GM12878 (cell line): ENCODE measurements around the gene CSF2. TPM values are rescaled to one million over a fixed set of nuclear protein-coding genes. Genes with fewer than 3 reads are reported as not detected.

Experiments
- ATAC-seq: fragments of 200-7000 bp; cut with Tn5 transposase; 3 replicates; pipeline ENCODE4 v1.9.1; 2020; ENCODE audit warnings: mild to moderate bottlenecking, moderate library complexity
- BruUV-seq: library from RNA; stranded (reverse); fragments of 400-500 nt; replicated peaks from 2 replicates; lab custom pipeline; 2021; lab: Mats Ljungman, UMichigan
- CTCF ChIA-PET: fragments of 300-600 bp; sonication (Branson Sonifier 250); formaldehyde crosslinking; extraction: SDS; loops from one replicate; lab custom pipeline; 2021; ENCODE audit warnings: inconsistent platforms; lab: Yijun Ruan, JAX
- POLR2A ChIA-PET: fragments of 350-600 bp; formaldehyde crosslinking; extraction: SDS; loops from one replicate; lab custom pipeline; 2021; ENCODE audit warnings: inconsistent platforms; lab: Charles Lee
- RAD21 ChIA-PET: fragments of 300-600 bp; sonication (Branson Sonifier 250); formaldehyde crosslinking; loops from one replicate; lab custom pipeline; 2023; ENCODE audit warnings: antibody characterized with exemption; ENCODE audit not compliant: unreplicated experiment; lab: Charles Lee
- SMC1A ChIA-PET: fragments of 300-600 bp; sonication (Branson Sonifier 250); formaldehyde crosslinking; loops from one replicate; lab custom pipeline; 2023; ENCODE audit not compliant: unreplicated experiment, uncharacterized antibody; lab: Charles Lee
- DNase-seq: peaks from one replicate; pipeline ENCODE4 v3.0.0-alpha.2; 2011; ENCODE audit warnings: low read depth, low spot score
- FAIRE-seq: peaks from 3 replicates; lab custom pipeline; 2011; peaks lifted over from hg19 to GRCh38; lab: Jason Lieb, UNC
- H2AFZ ChIP-seq: 2 replicates; pipeline ENCODE4 v1.6.0; 2011; ENCODE audit warnings: low read depth, low read length, control low read depth; ENCODE audit not compliant: control insufficient read depth
- H3K27ac ChIP-seq: 2 replicates; pipeline ENCODE4 v1.5.1; 2011; ENCODE audit warnings: control low read depth; ENCODE audit not compliant: control insufficient read depth, insufficient read depth
- H3K27me3 ChIP-seq, 2 experiments: replicated peaks in 1 of 2; 2 replicates each; pipeline versions ENCODE4 v1.6.0 to v1.6.1; 2011; ENCODE audit warnings: low read length in 1 of 2; ENCODE audit not compliant: control insufficient read depth in 2 of 2, insufficient read depth in 2 of 2
- H3K36me3 ChIP-seq, 2 experiments: 2 replicates each; pipeline ENCODE4 v1.5.1; 2011; ENCODE audit warnings: low read length in 1 of 2; ENCODE audit not compliant: control insufficient read depth in 2 of 2, insufficient read depth in 2 of 2
- H3K4me1 ChIP-seq: 2 replicates; pipeline ENCODE4 v1.6.1; 2011; ENCODE audit warnings: mild to moderate bottlenecking, low read length, moderate library complexity, mixed read lengths; ENCODE audit not compliant: control insufficient read depth, insufficient read depth
- H3K4me2 ChIP-seq: 2 replicates; pipeline ENCODE4 v1.6.0; 2011; ENCODE audit warnings: control low read depth; ENCODE audit not compliant: control insufficient read depth, insufficient read depth
- H3K4me3 ChIP-seq: fragments of 200-600 bp; sonication (generic); 2 replicates; pipeline ENCODE4 v1.5.1; 2016
- H3K79me2 ChIP-seq: 2 replicates; pipeline ENCODE4 v1.6.0; 2011; ENCODE audit warnings: low read length; ENCODE audit not compliant: control insufficient read depth, insufficient read depth
- H3K9ac ChIP-seq: 2 replicates; pipeline ENCODE4 v1.8.0; 2011; ENCODE audit warnings: low read length, control low read depth, mixed read lengths; ENCODE audit not compliant: control insufficient read depth, insufficient read depth
- H3K9me3 ChIP-seq: replicated peaks from 3 replicates; pipeline ENCODE4 v1.5.1; 2011; ENCODE audit warnings: mild to moderate bottlenecking, low read length; ENCODE audit not compliant: control insufficient read depth, insufficient read depth
- H4K20me1 ChIP-seq: 2 replicates; pipeline ENCODE4 v1.6.0; 2011; ENCODE audit not compliant: control insufficient read depth, insufficient read depth
- CBX3 ChIP-seq: fragments of 200-600 bp; sonication (generic); IDR thresholded peaks from 2 replicates; pipeline ENCODE4 v1.6.1; 2016; ENCODE audit warnings: low read depth, borderline replicate concordance
- CHD2 ChIP-seq: IDR thresholded peaks from 2 replicates; pipeline ENCODE4 v1.6.1; 2011; ENCODE audit warnings: low read depth, low read length, improper control_type of control experiment, borderline replicate concordance
- CREB1 ChIP-seq: IDR thresholded peaks from 2 replicates; pipeline ENCODE4 v1.6.1; 2012; ENCODE audit warnings: low read depth, mild to moderate bottlenecking, inconsistent platforms
- EED ChIP-seq: sonication (generic); IDR thresholded peaks from 2 replicates; pipeline ENCODE4 v1.6.1; 2016; ENCODE audit warnings: antibody characterized with exemption, low read depth
- HDAC2 ChIP-seq: fragments of 200-600 bp; sonication (generic); IDR thresholded peaks from 2 replicates; pipeline ENCODE4 v1.6.1; 2017
- JUND ChIP-seq: IDR thresholded peaks from 2 replicates; pipeline ENCODE4 v1.6.1; 2012; ENCODE audit warnings: low read depth, mild to moderate bottlenecking, low read length, improper control_type of control experiment, moderate library complexity
- MXI1 ChIP-seq: fragments of 150-350 bp; IDR thresholded peaks from 2 replicates; pipeline ENCODE4 v1.6.1; 2011; ENCODE audit warnings: low read depth, mild to moderate bottlenecking, inconsistent platforms, low read length, improper control_type of control experiment
- NKRF ChIP-seq: fragments of 450-650 bp; conservative IDR thresholded peaks from 2 replicates; pipeline ENCODE4 v1.6.1; 2017; ENCODE audit warnings: mild to moderate bottlenecking, moderate library complexity
- PKNOX1 ChIP-seq: fragments of 450-650 bp; IDR thresholded peaks from 2 replicates; pipeline ENCODE4 v1.6.1; 2016; ENCODE audit warnings: mild to moderate bottlenecking
- RCOR1 ChIP-seq: conservative IDR thresholded peaks from 2 replicates; pipeline ENCODE4 v1.6.1; 2012; ENCODE audit warnings: low read depth, low read length, improper control_type of control experiment
- SMC3 ChIP-seq: IDR thresholded peaks from 2 replicates; pipeline ENCODE4 v1.6.1; 2011; ENCODE audit warnings: low read length, improper control_type of control experiment, borderline replicate concordance
- STAT1 ChIP-seq: fragments of 450-650 bp; conservative IDR thresholded peaks from 2 replicates; pipeline ENCODE4 v1.6.1; 2014; ENCODE audit warnings: antibody characterized with exemption, mild to moderate bottlenecking
- ZBED1 ChIP-seq: IDR thresholded peaks from 2 replicates; pipeline ENCODE4 v1.6.1; 2016; ENCODE audit warnings: borderline replicate concordance
- WGBS: methylation state at CpG from one replicate; pipeline ENCODE4 v1.1.6; 2016; ENCODE audit warnings: low lambda C conversion rate; ENCODE audit not compliant: insufficient replicate concordance, insufficient coverage; ENCODE audit errors: missing lambda C conversion rate; 5-methylcytosine and 5-hydroxymethylcytosine counted together
- in situ Hi-C: fragments of 300-500 bp; cut with MboI; formaldehyde crosslinking; loops from 9 replicates; pipeline ENCODE4 v1.14.3; 2018; ENCODE audit warnings: mixed read lengths
- intact Hi-C: fragments of 100-400 bp; cut with micrococcal nuclease; formaldehyde crosslinking; loops from one replicate; pipeline ENCODE4 v1.14.2; 2022; ENCODE audit not compliant: unreplicated experiment
- polyA plus RNA-seq, 11 experiments: library from polyadenylated mRNA; depleted of rRNA in 4 of 11; unstranded in 6 of 11; stranded (reverse) in 5 of 11; fragments of >200 nt; fragmentation: Nextera tagmentation in 4 of 11; fragmentation: Illumina TruSeq in 1 of 11; extraction: Ambion mirVana in 4 of 11; extraction: Trizol in 1 of 11; gene quantifications; 1 replicate in 1 of 11; 2 replicates in 10 of 11; pipeline versions ENCODE4 v1.2.1 to v1.2.3, GENCODE V29; 2011 to 2016; ENCODE audit warnings: inconsistent platforms in 2 of 11, missing spikeins in 2 of 11, low read depth in 1 of 11
- total RNA-seq, 4 experiments: library from RNA; depleted of rRNA in 3 of 4; stranded (reverse); fragments of >200 nt in 3 of 4; fragmentation: Illumina TruSeq in 1 of 4; extraction: Trizol in 1 of 4; gene quantifications; 2 replicates each; pipeline versions ENCODE4 v1.2.1 to v1.2.3, GENCODE V29; 2013 to 2021
- TF ChIP-seq, protein P1 (sequence below): fragments of 450-650 bp; IDR thresholded peaks from 2 replicates; pipeline ENCODE4 v1.6.1; 2014; ENCODE audit warnings: mild to moderate bottlenecking

Gene CSF2
- total and polyA plus RNA-seq, 10 of the 15 experiments (the other 5 are each of a cell fraction or from before 2014, with no cell fraction given), result 0.15 to 2.0 (median 0.69) TPM; not detected in 2

DNA sequence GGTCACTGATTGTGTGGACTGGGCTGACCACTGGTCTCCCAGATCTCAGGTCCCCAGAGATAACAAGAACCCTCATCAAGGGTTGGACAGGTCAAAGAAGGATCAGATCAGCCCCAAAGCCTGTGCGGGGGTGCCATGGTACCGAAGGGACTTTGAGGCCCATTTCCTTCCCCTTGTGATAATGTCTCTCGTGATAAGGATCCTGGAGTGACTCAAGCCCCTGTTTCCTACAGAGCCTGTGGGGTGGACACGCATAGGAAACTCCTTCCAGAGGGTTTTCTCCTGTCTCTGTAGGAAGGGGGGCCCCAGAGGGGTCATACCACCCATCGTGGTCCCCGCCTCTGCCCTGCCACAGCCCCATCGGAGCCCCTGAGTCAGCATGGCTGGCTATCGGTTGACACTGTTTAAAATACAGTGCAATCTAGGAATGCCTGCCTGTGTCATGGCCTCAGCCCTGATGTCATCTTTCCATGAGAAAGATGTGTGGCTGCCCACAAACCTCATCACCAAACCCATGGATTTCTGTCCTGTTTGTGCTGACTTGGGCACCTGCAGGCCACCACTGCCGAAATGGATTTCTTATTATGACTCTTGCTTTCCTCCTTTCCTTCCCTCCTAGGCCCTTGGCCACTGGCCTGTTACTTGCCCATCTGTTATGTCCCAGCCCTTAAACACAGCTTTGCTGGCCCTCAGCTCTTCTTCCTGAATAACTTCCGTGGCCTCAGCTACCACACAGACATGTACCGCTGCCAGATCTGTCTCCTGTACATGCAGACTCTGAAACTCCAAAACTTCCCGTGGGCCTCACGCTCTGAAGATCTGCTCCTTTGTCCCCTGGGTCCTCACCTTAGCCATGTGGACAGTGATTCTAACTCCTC is 2.9 kb upstream of the CSF2 start (continued):
- no peak for TF ChIP-seq JUND
- TF ChIP-seq STAT1, result no peak
- TF ChIP-seq NKRF, result no peak
- TF ChIP-seq PKNOX1, result no peak
- no peak for TF ChIP-seq MXI1
- TF ChIP-seq CBX3, result no peak

DNA sequence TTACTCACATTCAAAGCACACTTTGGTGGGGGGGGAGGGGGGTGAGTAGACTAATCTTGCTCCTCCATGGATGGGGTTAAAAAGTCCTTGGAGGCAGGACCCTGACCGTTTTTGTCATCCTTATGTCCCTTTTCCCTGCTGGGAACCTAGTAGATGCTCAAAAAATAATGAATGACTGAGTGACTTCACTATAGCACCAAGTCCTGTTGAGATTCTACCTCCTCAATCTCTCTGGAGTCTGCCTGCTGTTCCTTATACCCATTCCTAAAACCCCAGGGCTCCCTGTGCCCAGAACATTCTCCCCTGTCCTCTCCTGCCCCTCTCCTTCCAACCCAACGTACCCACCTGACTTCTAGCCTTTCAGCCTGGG is 2.3 kb upstream of the CSF2 start:
- H3K36me3 ChIP-seq, result no peaks in the 10 kb centered on the region
- H3K4me3 ChIP-seq, result no peak overlapping the region
- ATAC-seq (no peak), FAIRE-seq (no peak), DNase-seq (no peak)
- no TSS peak for BruUV-seq
- ChIA-PET CTCF (interaction anchor here (1.9 kb wide), 1 partner anchor 8 kb away, joined by 7 read pairs; no protein-coding TSS in a partner anchor), POLR2A (no interaction called here), SMC1A (interaction anchor here (0.6 kb wide), 1 partner anchor 33 kb away, joined by 3 read pairs; no protein-coding TSS in a partner anchor), RAD21 (interaction anchor here (1.2 kb wide), 1 partner anchor 10 kb away, joined by 3 read pairs; no protein-coding TSS in a partner anchor)
- TF ChIP-seq, protein P1, sequence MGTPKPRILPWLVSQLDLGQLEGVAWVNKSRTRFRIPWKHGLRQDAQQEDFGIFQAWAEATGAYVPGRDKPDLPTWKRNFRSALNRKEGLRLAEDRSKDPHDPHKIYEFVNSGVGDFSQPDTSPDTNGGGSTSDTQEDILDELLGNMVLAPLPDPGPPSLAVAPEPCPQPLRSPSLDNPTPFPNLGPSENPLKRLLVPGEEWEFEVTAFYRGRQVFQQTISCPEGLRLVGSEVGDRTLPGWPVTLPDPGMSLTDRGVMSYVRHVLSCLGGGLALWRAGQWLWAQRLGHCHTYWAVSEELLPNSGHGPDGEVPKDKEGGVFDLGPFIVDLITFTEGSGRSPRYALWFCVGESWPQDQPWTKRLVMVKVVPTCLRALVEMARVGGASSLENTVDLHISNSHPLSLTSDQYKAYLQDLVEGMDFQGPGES, result no peak
- TF ChIP-seq CREB1, result no peak
- no peak for TF ChIP-seq EED
- no peak for TF ChIP-seq HDAC2
- TF ChIP-seq ZBED1, result no peak
- no peak for TF ChIP-seq CHD2
- no peak for TF ChIP-seq SMC3
- no peak for TF ChIP-seq RCOR1
- H3K27ac ChIP-seq, result no peak overlapping the region
- H3K27me3 ChIP-seq, result no peaks in the 10 kb centered on the region
- H3K9me3 ChIP-seq, result no peaks in the 10 kb centered on the region
- no peaks in the 10 kb centered on the region for H3K79me2 ChIP-seq
- no peak overlapping the region for H2AFZ ChIP-seq
- H3K9ac ChIP-seq, result no peak overlapping the region
- 35% methylated on average over 2 of the region's 2 CpGs for WGBS
- no peaks in the 10 kb centered on the region for H3K4me1 ChIP-seq
- in situ Hi-C loops (loop anchor here (10.0 kb wide), 1 partner anchor 433 kb away; no protein-coding TSS in a partner anchor), intact Hi-C loops (no loop called here)
- no peaks in the 10 kb centered on the region for H4K20me1 ChIP-seq
- H3K4me2 ChIP-seq, result no peak overlapping the region
